SK-N-SH treated with all-trans-retinoic acid at 6 μM for 48 hours (cell line): ENCODE results near the gene PDCD7.
"Not testable (repeated sequence)": the region's sequence is repeated elsewhere in the genome, so short reads cannot be mapped to it uniquely, and the experiment has no call there.

Experiments
- ATAC-seq: fragments of 200-7000 bp; cut with Tn5 transposase; 3 replicates; pipeline ENCODE4 v1.9.1; 2020; ENCODE audit warnings: mild to moderate bottlenecking, moderate library complexity
- ARNTL ChIP-seq: fragments of 450-650 bp; formaldehyde crosslinking; IDR thresholded peaks from 2 replicates; pipeline ENCODE4 v1.5.0; 2020; ENCODE audit warnings: low read depth, mild to moderate bottlenecking, moderate library complexity, borderline replicate concordance
- CREB5 ChIP-seq: fragments of 250-450 bp; sonication (Bioruptor Pico); IDR thresholded peaks from 2 replicates; pipeline ENCODE4 v1.5.1; 2020; ENCODE audit warnings: low read depth, mild to moderate bottlenecking, moderate library complexity
- CSDC2 ChIP-seq: fragments of 250-450 bp; sonication (Bioruptor Pico); IDR thresholded peaks from 2 replicates; pipeline ENCODE4 v1.5.0; 2020; ENCODE audit warnings: mild to moderate bottlenecking, moderate library complexity
- ESRRG ChIP-seq: fragments of 250-450 bp; sonication (Bioruptor Pico); IDR thresholded peaks from 2 replicates; pipeline ENCODE4 v1.6.1; 2021; ENCODE audit warnings: mild to moderate bottlenecking
- GLIS3 ChIP-seq: fragments of 250-450 bp; sonication (Bioruptor Pico); IDR thresholded peaks from 2 replicates; pipeline ENCODE4 v1.5.0; 2020; ENCODE audit warnings: mild to moderate bottlenecking, moderate library complexity
- ISL1 ChIP-seq: fragments of 250-450 bp; sonication (Bioruptor Pico); IDR thresholded peaks from 2 replicates; pipeline ENCODE4 v2.1.2; 2022; ENCODE audit warnings: mild to moderate bottlenecking, moderate library complexity
- PATZ1 ChIP-seq: fragments of 250-450 bp; sonication (Bioruptor Pico); IDR thresholded peaks from 2 replicates; pipeline ENCODE4 v1.8.0; 2020; ENCODE audit warnings: mild to moderate bottlenecking, moderate library complexity, borderline replicate concordance
- POU6F1 ChIP-seq: fragments of 250-450 bp; sonication (Bioruptor Pico); IDR thresholded peaks from 2 replicates; pipeline ENCODE4 v1.8.0; 2021; ENCODE audit warnings: low read depth, mild to moderate bottlenecking, moderate library complexity, borderline replicate concordance
- RARB ChIP-seq: fragments of 250-450 bp; sonication (Bioruptor Pico); IDR thresholded peaks from 2 replicates; pipeline ENCODE4 v1.8.0; 2021; ENCODE audit warnings: mild to moderate bottlenecking, moderate library complexity
- SNAI2 ChIP-seq: fragments of 250-450 bp; sonication (Bioruptor Pico); IDR thresholded peaks from 2 replicates; pipeline ENCODE4 v1.5.0; 2020; ENCODE audit warnings: mild to moderate bottlenecking, moderate library complexity
- TCF4 ChIP-seq: fragments of 250-450 bp; sonication (Bioruptor Pico); IDR thresholded peaks from 2 replicates; pipeline ENCODE4 v1.8.0; 2021; ENCODE audit warnings: mild to moderate bottlenecking, moderate library complexity, borderline replicate concordance
- TSHZ2 ChIP-seq: fragments of 250-450 bp; sonication (Bioruptor Pico); IDR thresholded peaks from 2 replicates; pipeline ENCODE4 v1.5.0; 2020; ENCODE audit warnings: mild to moderate bottlenecking, moderate library complexity
- ZC3H10 ChIP-seq: fragments of 250-450 bp; sonication (Bioruptor Pico); IDR thresholded peaks from 2 replicates; pipeline ENCODE4 v1.5.1; 2021; ENCODE audit warnings: mild to moderate bottlenecking, moderate library complexity
- ZNF70 ChIP-seq: fragments of 450-650 bp; formaldehyde crosslinking; IDR thresholded peaks from 2 replicates; pipeline ENCODE4 v1.5.0; 2020; ENCODE audit warnings: mild to moderate bottlenecking, moderate library complexity
- ZNF8 ChIP-seq: fragments of 450-650 bp; formaldehyde crosslinking; IDR thresholded peaks from 2 replicates; pipeline ENCODE4 v1.5.0; 2020; ENCODE audit warnings: mild to moderate bottlenecking, moderate library complexity

PDCD7 gene

GRCh38 chr15:65133548-65134200 is at the start of gene PDCD7:
Gene PDCD7, minus strand, starts transcription at chr15:65133808. Its CDS starts 27 bp downstream, at chr15:65133781.
- TF ChIP-seq PATZ1 (CRISPR knock-in tag), result no peak
- TF ChIP-seq TSHZ2 (CRISPR knock-in tag), result 0 out of 2 replicates have a peak, but pooled peaks have one; percentile 39
- TF ChIP-seq TCF4 (CRISPR knock-in tag), result no peak
- peak; percentile 94 for ATAC-seq

- no peak for TF ChIP-seq ZC3H10
- no peak for TF ChIP-seq CREB5 (CRISPR knock-in tag)
- TF ChIP-seq ZNF8 (CRISPR knock-in tag), result no peak
- no peak for TF ChIP-seq SNAI2 (CRISPR knock-in tag)
- no peak for TF ChIP-seq ARNTL
- no peak for TF ChIP-seq GLIS3 (CRISPR knock-in tag)
- TF ChIP-seq PATZ1 (CRISPR knock-in tag), result no peak
- no peak for TF ChIP-seq POU6F1 (CRISPR knock-in tag)
- TF ChIP-seq ZNF70 (CRISPR knock-in tag), result no peak
- TF ChIP-seq CSDC2 (CRISPR knock-in tag), result no peak
- no peak for TF ChIP-seq ESRRG
- TF ChIP-seq ISL1, result no peak
- no peak for TF ChIP-seq TSHZ2 (CRISPR knock-in tag)
- TF ChIP-seq RARB (CRISPR knock-in tag), result no peak
- TF ChIP-seq, all 23 proteins: peak for 0
- ATAC-seq, result no peak
Observed at GRCh38 chr15:65182538-65182937, 48.9 kb upstream of the PDCD7 start.

GRCh38 chr15:65181582-65182353 is 48.2 kb upstream of the PDCD7 start:
- ATAC-seq, result not testable (repeated sequence)
